Endothelial cell of umbilical vein (primary cell): ENCODE measurements around the gene IGFBPL1. TPM values are rescaled to one million over a fixed set of nuclear protein-coding genes. Genes with fewer than 3 reads are reported as not detected.

Source experiments
- BruUV-seq: library from RNA; stranded (reverse); fragments of 400-500 nt; replicated peaks from 2 replicates; lab custom pipeline; 2021; lab: Mats Ljungman, UMichigan
- CTCF ChIA-PET: fragments of 300-600, 350-600 bp; sonication (Branson Sonifier 250); formaldehyde crosslinking; loops from one replicate; lab custom pipeline; 2021; ENCODE audit warnings: antibody characterized with exemption, inconsistent platforms; lab: Charles Lee
- POLR2A ChIA-PET: fragments of 300-600, 350-600 bp; sonication (Branson Sonifier 250); formaldehyde crosslinking; loops from one replicate; lab custom pipeline; 2021; ENCODE audit warnings: antibody characterized with exemption, inconsistent platforms; lab: Charles Lee
- DNase-seq: peaks from one replicate; pipeline ENCODE4 v3.0.0-alpha.2; 2011; ENCODE audit warnings: low read depth, low spot score
- FAIRE-seq: peaks from 2 replicates; lab custom pipeline; 2011; peaks lifted over from hg19 to GRCh38; lab: Jason Lieb, UNC
- H2AFZ ChIP-seq: 2 replicates; pipeline ENCODE4 v1.6.0; 2012; ENCODE audit warnings: low read depth, low read length, control low read depth, inconsistent platforms
- H3K27ac ChIP-seq: 2 replicates; pipeline ENCODE4 v1.5.1; 2011; ENCODE audit warnings: low read depth, mild to moderate bottlenecking, control low read depth, low read length, moderate library complexity; ENCODE audit not compliant: insufficient read depth
- H3K27me3 ChIP-seq, 2 experiments: 2 replicates each; pipeline versions ENCODE4 v1.6.0 to v1.6.1; 2011; ENCODE audit warnings: low read length in 2 of 2, mixed read lengths in 1 of 2; ENCODE audit not compliant: control insufficient read depth in 2 of 2, insufficient read depth in 2 of 2
- H3K36me3 ChIP-seq, 2 experiments: 2 replicates in 1 of 2; 3 replicates in 1 of 2; pipeline ENCODE4 v1.5.1; 2011; ENCODE audit warnings: low read length in 2 of 2, mild to moderate bottlenecking in 1 of 2, moderate library complexity in 1 of 2; ENCODE audit not compliant: control insufficient read depth in 2 of 2, insufficient read depth in 2 of 2; ENCODE audit errors: extremely low read depth in 1 of 2
- H3K4me1 ChIP-seq: 3 replicates; pipeline ENCODE4 v1.5.1; 2011; ENCODE audit warnings: mild to moderate bottlenecking, low read length; ENCODE audit not compliant: control insufficient read depth, insufficient read depth; ENCODE audit errors: extremely low read depth
- H3K4me2 ChIP-seq: 2 replicates; pipeline ENCODE4 v1.6.1; 2011; ENCODE audit warnings: low read length, control low read depth, mixed read lengths; ENCODE audit not compliant: insufficient read depth
- H3K4me3 ChIP-seq, 3 experiments: fragments of 200-600 bp in 1 of 3; sonication (generic), shearing (Covaris generic) in 1 of 3; replicated peaks in 1 of 3; 2 replicates each; pipeline ENCODE4 v1.5.1; 2011 to 2016; ENCODE audit warnings: control low read depth in 3 of 3, low read length in 3 of 3, mild to moderate bottlenecking in 2 of 3, inconsistent platforms in 1 of 3, low read depth in 1 of 3, moderate library complexity in 1 of 3; ENCODE audit not compliant: insufficient read depth in 1 of 3
- H3K79me2 ChIP-seq: 2 replicates; pipeline ENCODE4 v1.6.0; 2012; ENCODE audit warnings: low read length, inconsistent platforms; ENCODE audit not compliant: control insufficient read depth, insufficient read depth
- H3K9ac ChIP-seq: replicated peaks from 2 replicates; pipeline ENCODE3; 2011; ENCODE audit warnings: low read length, control low read depth; ENCODE audit not compliant: insufficient read depth; ENCODE audit errors: extremely low read depth
- H3K9me1 ChIP-seq: replicated peaks from 3 replicates; pipeline ENCODE4 v1.6.0; 2011; ENCODE audit warnings: mild to moderate bottlenecking, low read length; ENCODE audit not compliant: control insufficient read depth, insufficient read depth; ENCODE audit errors: extremely low read depth
- H3K9me3 ChIP-seq: replicated peaks from 2 replicates; pipeline ENCODE4 v1.5.1; 2012; ENCODE audit warnings: low read length, inconsistent platforms; ENCODE audit not compliant: control insufficient read depth, insufficient read depth
- H4K20me1 ChIP-seq: replicated peaks from 2 replicates; pipeline ENCODE3; 2011; ENCODE audit warnings: mild to moderate bottlenecking, low read length; ENCODE audit not compliant: control insufficient read depth, insufficient read depth; ENCODE audit errors: extremely low read depth
- EZH2 ChIP-seq: IDR thresholded peaks from 2 replicates; pipeline ENCODE4 v1.6.1; 2012; ENCODE audit warnings: borderline replicate concordance, low read depth, mild to moderate bottlenecking, moderate library complexity, low read length, inconsistent platforms; ENCODE audit not compliant: severe bottlenecking
- FOS ChIP-seq: IDR thresholded peaks from 2 replicates; pipeline ENCODE4 v1.6.1; 2011; ENCODE audit warnings: mild to moderate bottlenecking, low read length, moderate library complexity, borderline replicate concordance; ENCODE audit not compliant: insufficient read depth
- GATA2 ChIP-seq: IDR thresholded peaks from 2 replicates; pipeline ENCODE4 v1.7.0; 2011; ENCODE audit warnings: low read depth, mild to moderate bottlenecking, moderate library complexity, mixed read lengths, low read length; ENCODE audit not compliant: insufficient read length, insufficient read depth
- JUN ChIP-seq: IDR thresholded peaks from 2 replicates; pipeline ENCODE4 v1.6.1; 2011; ENCODE audit warnings: borderline replicate concordance, low read depth; ENCODE audit not compliant: insufficient read length, insufficient read depth
- MYC ChIP-seq: IDR thresholded peaks from one replicate; pipeline ENCODE4 v1.6.1; 2011; ENCODE audit warnings: mild to moderate bottlenecking, low read depth, low read length
- POLR2A ChIP-seq: IDR thresholded peaks from 2 replicates; pipeline ENCODE4 v1.6.1; 2012; ENCODE audit warnings: low read depth, mild to moderate bottlenecking, control low read depth, low read length
- POLR2AphosphoS5 ChIP-seq: IDR thresholded peaks from 2 replicates; pipeline ENCODE4 v1.6.1; 2012; ENCODE audit warnings: low read depth, mild to moderate bottlenecking, control low read depth, low read length, moderate library complexity; ENCODE audit not compliant: insufficient read depth
- dilution Hi-C: fragments of 300-500 bp; cut with MboI; formaldehyde crosslinking; loops from one replicate; pipeline ENCODE4 v1.15.0; 2019; ENCODE audit warnings: low sequenced_read_pairs; ENCODE audit not compliant: extremely low pct_ligation_motif_present
- intact Hi-C: fragments of 100-400 bp; cut with micrococcal nuclease; formaldehyde crosslinking; loops from one replicate; pipeline ENCODE4 v1.10.0; 2022
- polyA plus RNA-seq, 4 experiments: library from polyadenylated mRNA; depleted of rRNA in 3 of 4; stranded (reverse) in 3 of 4; unstranded in 1 of 4; fragments of >200 nt; gene quantifications; 2 replicates each; pipeline versions ENCODE4 v1.2.1 to v1.2.3, GENCODE V29; 2011 to 2012; ENCODE audit warnings: missing spikeins in 1 of 4
- total RNA-seq: library from RNA; stranded (reverse); gene quantifications from 2 replicates; pipeline ENCODE4 v1.2.3, GENCODE V29; 2021
- TF ChIP-seq, protein P1 (sequence below), 2 donors: IDR thresholded peaks; 1 replicate in 1 of 2; 2 replicates in 1 of 2; pipeline ENCODE4 v1.5.1; 2011; ENCODE audit warnings: low read length in 2 of 2, mild to moderate bottlenecking in 2 of 2, moderate library complexity in 2 of 2, control low read depth in 1 of 2, inconsistent platforms in 1 of 2, low read depth in 1 of 2; ENCODE audit not compliant: insufficient read depth in 1 of 2; ENCODE audit errors: extremely low read depth in 1 of 2
- TF ChIP-seq, protein P2 (sequence below): IDR thresholded peaks from 2 replicates; pipeline ENCODE4 v1.6.1; 2011; ENCODE audit not compliant: insufficient read depth, insufficient read length

IGFBPL1 gene
- total and polyA plus RNA-seq, 2 donors (not counting 3 experiments of a cell fraction or from before 2014, with no cell fraction given), result not detected

DNA sequence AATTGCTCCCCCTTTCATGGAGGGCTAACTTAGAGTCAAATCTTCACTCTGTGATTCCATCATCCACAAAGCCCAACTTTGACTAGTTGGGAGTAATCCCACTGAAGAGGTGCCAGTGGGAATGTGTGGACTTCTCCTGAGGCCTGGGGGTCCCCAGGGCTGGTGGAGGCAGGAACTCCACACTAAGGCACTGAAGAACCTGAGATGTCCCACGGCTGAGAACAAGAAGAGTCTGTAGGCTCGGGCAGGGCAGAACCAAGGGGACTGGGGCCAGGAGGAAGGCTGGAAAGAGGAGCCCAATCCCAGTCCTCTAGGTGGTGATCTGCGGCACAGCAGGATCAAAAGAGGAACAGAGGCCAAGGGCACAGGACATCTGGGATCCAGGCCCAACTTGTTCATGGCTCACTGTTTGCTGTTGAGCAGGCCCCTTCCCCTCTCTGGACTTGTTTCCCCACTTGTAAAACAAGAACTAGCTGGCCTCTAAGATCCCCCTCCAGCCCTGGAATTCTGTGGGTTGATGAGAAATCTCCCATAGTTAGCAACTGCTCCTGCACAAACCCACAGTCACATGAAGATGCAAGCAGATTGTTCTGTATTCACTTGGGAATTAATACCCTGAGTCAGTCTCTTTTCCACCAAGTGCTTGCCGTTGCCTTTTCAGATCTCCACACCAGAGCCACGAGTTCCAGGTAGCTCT, 64.4 kb downstream of the IGFBPL1 start:
- Histone ChIP-seq H3K27ac (no peak overlapping the region), H3K4me1 (no peaks in the 10 kb centered on the region), H3K79me2 (no peaks in the 10 kb centered on the region), H3K36me3 (no peaks in the 10 kb centered on the region), H3K4me2 (no peak overlapping the region), H4K20me1 (no peaks in the 10 kb centered on the region), H3K4me3 (no peak overlapping the region), H3K9me1 (no peaks in the 10 kb centered on the region), H3K9me3 (no peaks in the 10 kb centered on the region), H3K9ac (no peak overlapping the region), H3K27me3 (peaks cover 0 to 4% of the 10 kb centered on the region in 2 experiments), H2AFZ (no peak overlapping the region)
- no peak for TF ChIP-seq POLR2AphosphoS5
- TF ChIP-seq MYC, result no peak
- TF ChIP-seq EZH2, result no peak
- TF ChIP-seq, protein P1, sequence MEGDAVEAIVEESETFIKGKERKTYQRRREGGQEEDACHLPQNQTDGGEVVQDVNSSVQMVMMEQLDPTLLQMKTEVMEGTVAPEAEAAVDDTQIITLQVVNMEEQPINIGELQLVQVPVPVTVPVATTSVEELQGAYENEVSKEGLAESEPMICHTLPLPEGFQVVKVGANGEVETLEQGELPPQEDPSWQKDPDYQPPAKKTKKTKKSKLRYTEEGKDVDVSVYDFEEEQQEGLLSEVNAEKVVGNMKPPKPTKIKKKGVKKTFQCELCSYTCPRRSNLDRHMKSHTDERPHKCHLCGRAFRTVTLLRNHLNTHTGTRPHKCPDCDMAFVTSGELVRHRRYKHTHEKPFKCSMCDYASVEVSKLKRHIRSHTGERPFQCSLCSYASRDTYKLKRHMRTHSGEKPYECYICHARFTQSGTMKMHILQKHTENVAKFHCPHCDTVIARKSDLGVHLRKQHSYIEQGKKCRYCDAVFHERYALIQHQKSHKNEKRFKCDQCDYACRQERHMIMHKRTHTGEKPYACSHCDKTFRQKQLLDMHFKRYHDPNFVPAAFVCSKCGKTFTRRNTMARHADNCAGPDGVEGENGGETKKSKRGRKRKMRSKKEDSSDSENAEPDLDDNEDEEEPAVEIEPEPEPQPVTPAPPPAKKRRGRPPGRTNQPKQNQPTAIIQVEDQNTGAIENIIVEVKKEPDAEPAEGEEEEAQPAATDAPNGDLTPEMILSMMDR (IDR thresholded peaks at IDR 0.05; ENCODE audit: extremely low read depth in 1 of 2, insufficient read depth in 1 of 2, low read depth in 1 of 2, low read length in 2 of 2), result no peak
- no peak for TF ChIP-seq FOS
- TF ChIP-seq POLR2A, result no peak
- no peak for TF ChIP-seq JUN
- TF ChIP-seq, protein P2, sequence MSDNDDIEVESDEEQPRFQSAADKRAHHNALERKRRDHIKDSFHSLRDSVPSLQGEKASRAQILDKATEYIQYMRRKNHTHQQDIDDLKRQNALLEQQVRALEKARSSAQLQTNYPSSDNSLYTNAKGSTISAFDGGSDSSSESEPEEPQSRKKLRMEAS, result no peak
- TF ChIP-seq GATA2, result no peak
- dilution Hi-C loops, result no loop called here
- POLR2A ChIA-PET, result no interaction called here
- intact Hi-C loops, result loop anchor here (2.0 to 10.0 kb wide), 2 partner anchors 75 to 195 kb away; no protein-coding TSS in a partner anchor
- FAIRE-seq (no peak), DNase-seq (no peak)
- no TSS peak for BruUV-seq
- CTCF ChIA-PET, result interaction anchor here (1.5 to 2.0 kb wide), 3 partner anchors 15 to 446 kb away, joined by 3 to 9 read pairs (median 4); no protein-coding TSS in a partner anchor
